ENCODE data around the gene PTK7.

Gene PTK7

GRCh38 chr6:43180985-43181384 lies 104.9 kb downstream of the PTK7 start:
- no peak for DNase-seq (ENCODE audit: low spot score)

- DNase-seq (ENCODE audit: low spot score): no peak
Measured at GRCh38 chr6:43181621-43181941, 105.5 kb downstream of the PTK7 start.

GRCh38 chr6:43181942-43182860 lies 106.1 kb downstream of the PTK7 start, which contains the start of gene CUL9:
Gene CUL9, plus strand, starts transcription at chr6:43182196. Its CDS starts 2,115 bp downstream, at chr6:43184311.
- peak; percentile 89 for DNase-seq (ENCODE audit: low spot score)

GRCh38 chr6:43183441-43183840 lies 107.3 kb downstream of the PTK7 start:
- DNase-seq (ENCODE audit: low spot score): no peak

GRCh38 chr6:43184268-43184985 lies 108.3 kb downstream of the PTK7 start:
- DNase-seq (ENCODE audit: low spot score): no peak

GRCh38 chr6:43185391-43185985 lies 109.4 kb downstream of the PTK7 start:
- no peak for DNase-seq (ENCODE audit: low spot score)

GRCh38 chr6:43186019-43186418 lies 109.9 kb downstream of the PTK7 start:
- no peak for DNase-seq (ENCODE audit: low spot score)

- DNase-seq (ENCODE audit: low spot score): no peak
Measured at GRCh38 chr6:43186706-43187105, 110.6 kb downstream of the PTK7 start.

GRCh38 chr6:43187821-43188220 lies 111.7 kb downstream of the PTK7 start:
- DNase-seq (ENCODE audit: low spot score): no peak

- no peak for DNase-seq (ENCODE audit: low spot score)
Measured at GRCh38 chr6:43188426-43188825, 112.3 kb downstream of the PTK7 start.

GRCh38 chr6:43189776-43190304 lies 113.7 kb downstream of the PTK7 start:
- DNase-seq (ENCODE audit: low spot score): no peak

GRCh38 chr6:43192911-43193310 lies 116.8 kb downstream of the PTK7 start:
- no peak for DNase-seq (ENCODE audit: low spot score)

- no peak for DNase-seq (ENCODE audit: low spot score)
Measured at GRCh38 chr6:43193929-43194328, 117.8 kb downstream of the PTK7 start.

GRCh38 chr6:43196337-43196736 lies 120.2 kb downstream of the PTK7 start:
- DNase-seq (ENCODE audit: low spot score): no peak

- DNase-seq (ENCODE audit: low spot score): no peak
Measured at GRCh38 chr6:43199912-43200311, 123.8 kb downstream of the PTK7 start.

- DNase-seq (ENCODE audit: low spot score): no peak
Measured at GRCh38 chr6:43200541-43200940, 124.4 kb downstream of the PTK7 start.

- DNase-seq (ENCODE audit: low spot score): no peak
Measured at GRCh38 chr6:43202451-43202850, 126.3 kb downstream of the PTK7 start.

- DNase-seq (ENCODE audit: low spot score): no peak
Measured at GRCh38 chr6:43203029-43203717, 127.1 kb downstream of the PTK7 start.

- no peak for DNase-seq (ENCODE audit: low spot score)
Measured at GRCh38 chr6:43203718-43204095, 127.6 kb downstream of the PTK7 start.

- DNase-seq (ENCODE audit: low spot score): no peak
Measured at GRCh38 chr6:43204271-43205105, 128.4 kb downstream of the PTK7 start.

- DNase-seq (ENCODE audit: low spot score): no peak
Measured at GRCh38 chr6:43205849-43206248, 129.7 kb downstream of the PTK7 start.

Data from Ammon's horn (tissue), 1 donor.